Activated CD8-positive, alpha-beta memory T cell treated with anti-CD3 and anti-CD28 coated beads for 36 hours (primary cell): ENCODE data around the gene LYVE1. TPM values are rescaled to one million over a fixed set of nuclear protein-coding genes. Genes with fewer than 3 reads are reported as not detected.

Experiments
- total RNA-seq, 2 experiments: library from RNA; stranded (reverse); gene quantifications; one replicate each; pipeline ENCODE4 v1.2.3, GENCODE V29; 2021

The LYVE1 gene
- total RNA-seq, 2 experiments from 2014 or later: not detected

Other genes starting within 250 kb of the LYVE1 start
- gene AMPD3, start 113.4 kb downstream of the LYVE1 start, total RNA-seq: 10 to 100 TPM; 10.5 to 13.0 TPM
- gene RNF141, start 27.5 kb downstream of the LYVE1 start, total RNA-seq: 10 to 100 TPM; 17.1 to 21.0 TPM
- gene IRAG1, start 125.1 kb upstream of the LYVE1 start, total RNA-seq: not detected
- gene CTR9, start 182.6 kb upstream of the LYVE1 start, total RNA-seq: 10 to 100 TPM; 46.3 to 50.6 TPM
- gene EIF4G2, start 240.3 kb upstream of the LYVE1 start, total RNA-seq: 1,000 to 10,000 TPM; 1,451 to 1,459 TPM